GM12864 (cell line): ENCODE results near the gene MUSK.
"Not testable (repeated sequence)": the region's sequence is repeated elsewhere in the genome, so short reads cannot be mapped to it uniquely, and the experiment has no call there.

Source experiments
- DNase-seq: peaks from one replicate; pipeline ENCODE4 v3.0.0-alpha.2; 2011; ENCODE audit warnings: low read depth
- H3K4me3 ChIP-seq: 2 replicates; pipeline ENCODE4 v1.5.1; 2011; ENCODE audit warnings: mild to moderate bottlenecking, low read depth, low read length, control low read depth
- CTCF ChIP-seq: IDR thresholded peaks from 2 replicates; pipeline ENCODE4 v1.5.1; 2011; ENCODE audit warnings: low read depth, mild to moderate bottlenecking, moderate library complexity, low read length, control low read depth, inconsistent platforms; ENCODE audit errors: missing control alignments

The MUSK gene

DNA sequence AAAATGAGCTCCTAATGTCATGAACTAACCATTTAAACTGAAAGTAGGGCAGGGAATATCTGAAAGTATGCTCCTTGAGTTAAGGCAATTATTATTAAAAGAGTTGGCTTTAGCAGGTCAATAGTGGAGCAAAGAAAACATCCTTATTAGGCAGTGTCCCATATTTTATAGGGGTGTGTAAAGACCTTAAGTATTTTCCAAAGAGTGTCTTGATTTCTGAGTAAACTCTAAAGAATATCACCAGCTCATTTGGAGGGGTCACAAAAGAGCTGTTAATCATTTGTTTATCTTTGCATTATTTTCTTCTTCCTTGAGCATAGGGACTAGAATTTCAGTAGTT lies 109.3 kb downstream of the MUSK start:
- no peak overlapping the region for H3K4me3 ChIP-seq
- TF ChIP-seq CTCF = no peak
- DNase-seq = no peak

GRCh38 chr9:110782701-110783100 lies 114.1 kb downstream of the MUSK start:
- TF ChIP-seq CTCF = no peak
- no peak for DNase-seq
- no peak overlapping the region for H3K4me3 ChIP-seq

DNA sequence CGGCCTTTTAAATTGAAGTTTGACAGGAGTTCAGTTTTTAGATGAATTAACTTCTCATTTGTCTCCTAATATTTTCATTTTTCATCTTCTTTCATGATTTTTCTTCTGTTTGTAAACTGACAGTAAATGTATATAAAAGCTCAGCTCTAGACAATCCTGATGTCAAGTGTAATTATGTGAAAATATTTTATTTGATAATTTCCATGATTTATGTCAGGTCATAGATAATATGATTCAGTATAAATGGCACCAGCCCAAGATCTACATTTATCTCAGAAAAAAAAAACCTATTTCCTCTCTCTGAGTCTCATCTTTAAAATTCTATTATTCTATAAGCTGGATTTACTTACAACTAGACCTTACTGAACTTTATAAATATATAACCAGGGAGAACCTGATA lies 115.7 kb downstream of the MUSK start:
- no peak for TF ChIP-seq CTCF
- no peak overlapping the region for H3K4me3 ChIP-seq
- no peak for DNase-seq

GRCh38 chr9:110785166-110785565 lies 116.6 kb downstream of the MUSK start:
- DNase-seq = no peak
- no peak for TF ChIP-seq CTCF

DNA sequence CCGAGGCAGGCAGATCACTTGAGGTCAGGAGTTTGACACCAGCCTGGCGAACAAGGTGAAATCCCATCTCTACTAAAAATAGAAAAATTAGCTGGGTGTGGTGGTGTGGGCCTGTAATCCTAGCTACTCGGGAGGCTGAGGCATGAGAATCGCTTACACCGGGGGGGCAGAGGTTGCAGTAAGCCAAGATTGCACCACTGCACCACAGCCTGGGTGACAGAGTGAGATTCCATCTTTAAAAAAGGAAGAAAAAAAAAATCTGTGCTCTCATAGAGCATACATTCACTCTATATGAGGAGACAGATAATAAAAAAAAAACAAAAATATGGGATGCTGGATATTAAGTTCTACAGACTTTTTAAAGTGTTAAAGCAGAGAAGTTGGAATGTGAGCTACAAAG lies 119.8 kb downstream of the MUSK start:
- not testable (repeated sequence) for DNase-seq, H3K4me3 ChIP-seq

More at GRCh38 chr9:110785166-110785565, 116.6 kb downstream of the MUSK start:
- H3K4me3 ChIP-seq = no peak overlapping the region

DNA sequence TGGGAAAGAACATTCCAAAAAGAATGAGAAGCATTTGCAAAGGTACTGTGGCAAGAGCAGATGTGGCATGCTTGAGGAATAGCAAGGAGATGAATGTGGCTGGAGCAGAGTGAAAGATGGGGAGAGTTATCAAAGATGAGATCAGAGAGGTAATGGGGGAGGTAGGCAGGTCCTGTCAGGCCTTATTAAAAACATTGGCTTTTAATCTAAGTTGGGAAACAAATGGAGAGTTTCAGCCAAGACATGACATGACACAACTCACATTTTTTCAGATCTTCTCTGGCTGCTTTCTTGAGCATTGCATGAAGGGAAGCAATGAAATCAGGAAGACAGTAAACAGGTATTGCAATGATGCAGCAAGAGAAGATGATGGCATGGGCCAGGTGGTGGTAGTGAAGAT lies 120.3 kb downstream of the MUSK start:
- no peak overlapping the region for H3K4me3 ChIP-seq
- no peak for DNase-seq
- no peak for TF ChIP-seq CTCF

DNA sequence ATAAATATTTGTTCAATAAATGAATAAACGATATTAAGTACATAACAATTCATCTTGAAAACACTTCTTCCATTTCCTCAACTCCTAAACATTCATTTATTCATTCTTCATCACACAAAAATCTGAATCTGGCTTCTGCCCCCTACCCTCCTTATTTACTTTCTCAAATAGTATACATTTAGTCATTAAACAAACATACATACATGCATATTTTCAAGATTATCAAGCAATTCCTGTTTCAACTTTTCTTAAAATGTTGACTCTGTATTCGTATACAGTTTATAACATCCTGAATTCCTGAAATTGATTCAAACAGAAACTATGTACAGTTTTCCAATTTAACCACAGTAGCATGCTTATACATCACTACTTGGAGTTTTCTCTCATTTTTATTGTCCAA lies 129.0 kb downstream of the MUSK start:
- TF ChIP-seq CTCF = no peak
- no peak for DNase-seq
- no peak overlapping the region for H3K4me3 ChIP-seq

DNA sequence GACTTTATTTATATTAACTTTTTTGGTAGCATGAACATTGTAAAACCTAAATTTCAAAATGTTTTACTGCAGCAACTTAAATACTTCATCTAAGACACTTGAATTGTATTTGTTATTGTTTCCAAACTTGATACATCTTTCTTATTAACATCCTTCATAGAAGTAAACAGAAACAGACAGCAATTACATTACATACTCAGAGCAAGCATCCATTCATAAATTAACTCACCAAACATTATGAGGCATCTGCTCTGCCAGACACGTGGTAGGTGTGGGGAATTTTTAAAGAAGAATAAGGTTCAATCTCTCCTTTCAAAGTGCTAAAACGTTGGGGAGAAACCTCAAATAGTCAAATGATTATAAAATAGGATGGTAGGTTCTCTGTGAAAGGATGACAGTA lies 130.8 kb downstream of the MUSK start:
- no peak for DNase-seq
- no peak overlapping the region for H3K4me3 ChIP-seq
- no peak for TF ChIP-seq CTCF
